ENCODE results near the gene DPYSL3.

Gene DPYSL3

GRCh38 chr5:147530530-147531389, 20.9 kb upstream of the DPYSL3 start:
- Mint-ChIP-seq H3K27me3 (ENCODE audit: low read depth) (no peaks in the 10 kb centered on the region), H3K9me3 (no peaks in the 10 kb centered on the region), H3K36me3 (ENCODE audit: low read depth) (no peaks in the 10 kb centered on the region), H3K4me3 (no peak overlapping the region), H3K27ac (no peak overlapping the region), H3K4me1 (ENCODE audit: low read depth) (no peaks in the 10 kb centered on the region)

- H3K27me3 Mint-ChIP-seq (ENCODE audit: low read depth), result no peaks in the 10 kb centered on the region
- no peaks in the 10 kb centered on the region for H3K36me3 Mint-ChIP-seq (ENCODE audit: low read depth)
- H3K4me1 Mint-ChIP-seq (ENCODE audit: low read depth), result no peaks in the 10 kb centered on the region
- no peak overlapping the region for H3K27ac Mint-ChIP-seq
- H3K4me3 Mint-ChIP-seq, result no peak overlapping the region
- H3K9me3 Mint-ChIP-seq, result no peaks in the 10 kb centered on the region
Observed at GRCh38 chr5:147523069-147523468, 13.2 kb upstream of the DPYSL3 start.

GRCh38 chr5:147522435-147522834, 12.6 kb upstream of the DPYSL3 start:
- Mint-ChIP-seq H3K36me3 (ENCODE audit: low read depth) (no peaks in the 10 kb centered on the region), H3K27me3 (ENCODE audit: low read depth) (no peaks in the 10 kb centered on the region), H3K9me3 (no peaks in the 10 kb centered on the region), H3K4me1 (ENCODE audit: low read depth) (no peaks in the 10 kb centered on the region), H3K27ac (no peak overlapping the region), H3K4me3 (no peak overlapping the region)

- H3K4me1 Mint-ChIP-seq (ENCODE audit: low read depth), result no peaks in the 10 kb centered on the region
- no peak overlapping the region for H3K27ac Mint-ChIP-seq
- H3K36me3 Mint-ChIP-seq (ENCODE audit: low read depth), result no peaks in the 10 kb centered on the region
- H3K27me3 Mint-ChIP-seq (ENCODE audit: low read depth), result no peaks in the 10 kb centered on the region
- H3K4me3 Mint-ChIP-seq, result no peak overlapping the region
- H3K9me3 Mint-ChIP-seq, result no peaks in the 10 kb centered on the region
Observed at GRCh38 chr5:147520450-147520849, 10.6 kb upstream of the DPYSL3 start.

- H3K27ac Mint-ChIP-seq, result no peak overlapping the region
- no peaks in the 10 kb centered on the region for H3K4me1 Mint-ChIP-seq (ENCODE audit: low read depth)
- H3K36me3 Mint-ChIP-seq (ENCODE audit: low read depth), result no peaks in the 10 kb centered on the region
- no peak overlapping the region for H3K4me3 Mint-ChIP-seq
- no peaks in the 10 kb centered on the region for H3K27me3 Mint-ChIP-seq (ENCODE audit: low read depth)
- H3K9me3 Mint-ChIP-seq, result no peaks in the 10 kb centered on the region
Observed at GRCh38 chr5:147519380-147519779, 9.5 kb upstream of the DPYSL3 start.

- Mint-ChIP-seq H3K4me3 (no peak overlapping the region), H3K27ac (no peak overlapping the region), H3K36me3 (ENCODE audit: low read depth) (no peaks in the 10 kb centered on the region), H3K27me3 (ENCODE audit: low read depth) (no peaks in the 10 kb centered on the region), H3K9me3 (no peaks in the 10 kb centered on the region), H3K4me1 (ENCODE audit: low read depth) (no peaks in the 10 kb centered on the region)
Observed at GRCh38 chr5:147517383-147517782, 7.5 kb upstream of the DPYSL3 start.

GRCh38 chr5:147515269-147515668, 5.4 kb upstream of the DPYSL3 start:
- Mint-ChIP-seq H3K27me3 (ENCODE audit: low read depth) (peaks cover 11% of the 10 kb centered on the region), H3K36me3 (ENCODE audit: low read depth) (no peaks in the 10 kb centered on the region), H3K4me3 (no peak overlapping the region), H3K4me1 (ENCODE audit: low read depth) (peaks cover under 1% of the 10 kb centered on the region), H3K27ac (no peak overlapping the region), H3K9me3 (no peaks in the 10 kb centered on the region)

GRCh38 chr5:147512659-147513379, 3.0 kb upstream of the DPYSL3 start:
- no peaks in the 10 kb centered on the region for H3K36me3 Mint-ChIP-seq (ENCODE audit: low read depth)
- no peak overlapping the region for H3K27ac Mint-ChIP-seq
- peaks cover 29% of the 10 kb centered on the region for H3K27me3 Mint-ChIP-seq (ENCODE audit: low read depth)
- no peaks in the 10 kb centered on the region for H3K9me3 Mint-ChIP-seq
- H3K4me3 Mint-ChIP-seq, result no peak overlapping the region
- peaks cover 3% of the 10 kb centered on the region for H3K4me1 Mint-ChIP-seq (ENCODE audit: low read depth)

- Mint-ChIP-seq H3K36me3 (ENCODE audit: low read depth) (no peaks in the 10 kb centered on the region), H3K4me1 (ENCODE audit: low read depth) (peaks cover 3% of the 10 kb centered on the region), H3K27me3 (ENCODE audit: low read depth) (peaks cover 34% of the 10 kb centered on the region), H3K4me3 (peak overlapping the region; percentile 0), H3K27ac (no peak overlapping the region), H3K9me3 (no peaks in the 10 kb centered on the region)
Observed at GRCh38 chr5:147510885-147511284, 1.0 kb upstream of the DPYSL3 start.

- no peaks in the 10 kb centered on the region for H3K9me3 Mint-ChIP-seq
- H3K36me3 Mint-ChIP-seq (ENCODE audit: low read depth), result no peaks in the 10 kb centered on the region
- H3K4me1 Mint-ChIP-seq (ENCODE audit: low read depth), result peaks cover 3% of the 10 kb centered on the region
- no peak overlapping the region for H3K4me3 Mint-ChIP-seq
- H3K27me3 Mint-ChIP-seq (ENCODE audit: low read depth), result peaks cover 34% of the 10 kb centered on the region
- no peak overlapping the region for H3K27ac Mint-ChIP-seq
Observed at GRCh38 chr5:147509041-147509709, 693 bp downstream of the DPYSL3 start.

- no peak overlapping the region for H3K4me3 Mint-ChIP-seq
- no peak overlapping the region for H3K27ac Mint-ChIP-seq
- peaks cover 3% of the 10 kb centered on the region for H3K4me1 Mint-ChIP-seq (ENCODE audit: low read depth)
- peaks cover 34% of the 10 kb centered on the region for H3K27me3 Mint-ChIP-seq (ENCODE audit: low read depth)
- no peaks in the 10 kb centered on the region for H3K9me3 Mint-ChIP-seq
- H3K36me3 Mint-ChIP-seq (ENCODE audit: low read depth), result no peaks in the 10 kb centered on the region
Observed at GRCh38 chr5:147508711-147509040, 1.2 kb downstream of the DPYSL3 start.

GRCh38 chr5:147507480-147508126, 2.3 kb downstream of the DPYSL3 start:
- no peak overlapping the region for H3K27ac Mint-ChIP-seq
- H3K27me3 Mint-ChIP-seq (ENCODE audit: low read depth), result peaks cover 34% of the 10 kb centered on the region
- no peak overlapping the region for H3K4me3 Mint-ChIP-seq
- H3K4me1 Mint-ChIP-seq (ENCODE audit: low read depth), result peaks cover 3% of the 10 kb centered on the region
- H3K36me3 Mint-ChIP-seq (ENCODE audit: low read depth), result no peaks in the 10 kb centered on the region
- no peaks in the 10 kb centered on the region for H3K9me3 Mint-ChIP-seq

GRCh38 chr5:147504535-147504934, 5.3 kb downstream of the DPYSL3 start:
- Mint-ChIP-seq H3K36me3 (ENCODE audit: low read depth) (no peaks in the 10 kb centered on the region), H3K4me3 (no peak overlapping the region), H3K4me1 (ENCODE audit: low read depth) (no peaks in the 10 kb centered on the region), H3K9me3 (no peaks in the 10 kb centered on the region), H3K27ac (no peak overlapping the region), H3K27me3 (ENCODE audit: low read depth) (peaks cover 16% of the 10 kb centered on the region)

- no peak overlapping the region for H3K27ac Mint-ChIP-seq
- H3K27me3 Mint-ChIP-seq (ENCODE audit: low read depth), result peaks cover 16% of the 10 kb centered on the region
- H3K36me3 Mint-ChIP-seq (ENCODE audit: low read depth), result no peaks in the 10 kb centered on the region
- no peaks in the 10 kb centered on the region for H3K9me3 Mint-ChIP-seq
- no peak overlapping the region for H3K4me3 Mint-ChIP-seq
- no peaks in the 10 kb centered on the region for H3K4me1 Mint-ChIP-seq (ENCODE audit: low read depth)
Observed at GRCh38 chr5:147504011-147504410, 5.9 kb downstream of the DPYSL3 start.

Data from T-helper 1 cell treated with Interleukin-12 subunit alpha and Interleukin-12 subunit beta and Interleukin-4 antibody, amounts not matched to agents 30 μg/mL and 1 μg/mL, for 36 hours (primary cell).